Measurements from ENCODE around the gene TSPAN18. TPM values are rescaled to one million over a fixed set of nuclear protein-coding genes. Genes with fewer than 3 reads are reported as not detected.
A peak's percentile ranks its signal among the peaks of the same experiment; 100 is the strongest.

Gene TSPAN18
- total and polyA plus RNA-seq, 2 of the 4 experiments (the other 2 are of a cell fraction) = 0.36 to 1.1 TPM

- no peak overlapping the region for H2BK15ac ChIP-seq (ENCODE audit: low read depth, low read length)
- H3K4me1 ChIP-seq (ENCODE audit: control insufficient read depth, insufficient read depth, low read length) = peaks cover 18% of the 10 kb centered on the region
- no peak overlapping the region for H3K4me3 ChIP-seq (ENCODE audit: insufficient read depth, low read depth, low read length)
- ChIA-PET CTCF (no interaction called here), POLR2A (ENCODE audit: unreplicated experiment) (interaction anchor here (0.7 kb wide), 1 partner anchor 1095 kb away, joined by 3 read pairs; no protein-coding TSS in a partner anchor)
- no peak overlapping the region for H3K4ac ChIP-seq (ENCODE audit: low read depth, low read length)
- H3K4me2 ChIP-seq (ENCODE audit: low read depth, low read length) = no peak overlapping the region
- no peak overlapping the region for H2AK5ac ChIP-seq (ENCODE audit: low read depth, low read length)
- no peak overlapping the region for H4K8ac ChIP-seq (ENCODE audit: low read depth in 2 of 2, low read length in 2 of 2)
- ATAC-seq (ENCODE audit: low read depth) (no peak), DNase-seq (no peak)
- TF ChIP-seq CEBPB (IDR thresholded peaks at IDR 0.05; ENCODE audit: low read depth, low read length) (no peak), CTCF (conservative IDR thresholded peaks at IDR 0.05; ENCODE audit: low read depth, low read length) (no peak), MAZ (IDR thresholded peaks at IDR 0.05; ENCODE audit: borderline replicate concordance, low read depth, low read length) (no peak), RAD21 (IDR thresholded peaks at IDR 0.05; ENCODE audit: low read length) (no peak), FOS (IDR thresholded peaks at IDR 0.05; ENCODE audit: low read depth, low read length) (no peak), ELK1 (IDR thresholded peaks at IDR 0.05; ENCODE audit: borderline replicate concordance, low read depth, low read length) (no peak), POLR2A (IDR thresholded peaks at IDR 0.05; ENCODE audit: low read depth, low read length) (no peak), MXI1 (IDR thresholded peaks at IDR 0.05; ENCODE audit: borderline replicate concordance, low read depth, low read length) (no peak), RCOR1 (IDR thresholded peaks at IDR 0.05; ENCODE audit: insufficient replicate concordance, low read length) (no peak), USF2 (IDR thresholded peaks at IDR 0.05; ENCODE audit: low read depth, low read length) (no peak), SMC3 (IDR thresholded peaks at IDR 0.05; ENCODE audit: low read depth, low read length) (no peak), NFE2L2 (IDR thresholded peaks at IDR 0.05; ENCODE audit: low read depth, low read length) (no peak), RFX5 (IDR thresholded peaks at IDR 0.05; ENCODE audit: low read depth, low read length) (no peak), MAFK (IDR thresholded peaks at IDR 0.05; ENCODE audit: low read depth, low read length) (no peak), BHLHE40 (IDR thresholded peaks at IDR 0.05; ENCODE audit: low read depth, low read length) (no peak), CHD1 (IDR thresholded peaks at IDR 0.05; ENCODE audit: low read depth, low read length) (no peak)
- H3K9me1 ChIP-seq (ENCODE audit: insufficient read depth, low read length) = 0 out of 2 replicates have a peak, but pooled peaks cover 4% of the 10 kb centered on the region
- no peak overlapping the region for H4K91ac ChIP-seq (ENCODE audit: insufficient read depth, low read depth, low read length)
- H4K20me1 ChIP-seq (ENCODE audit: insufficient read depth, low read length) = no peaks in the 10 kb centered on the region
- H3K27ac ChIP-seq (ENCODE audit: insufficient read depth, low read length) = no peak overlapping the region
- no peak overlapping the region for H3K56ac ChIP-seq (ENCODE audit: extremely low read depth, insufficient read depth, low read length)
- BruUV-seq (replicated peaks) = no TSS peak
- no peak overlapping the region for H3K9ac ChIP-seq (ENCODE audit: low read depth, low read length)
- no peak overlapping the region for H2AK9ac ChIP-seq (replicated peaks; ENCODE audit: low read depth, low read length, poor library complexity)
- H3K23ac ChIP-seq (ENCODE audit: low read depth, low read length) = no peak overlapping the region
- H3K36me3 ChIP-seq (ENCODE audit: control insufficient read depth, insufficient read depth, low read length) = no peaks in the 10 kb centered on the region
- H2AFZ ChIP-seq (replicated peaks; ENCODE audit: low read length, poor library complexity) = peak overlapping the region; percentile 13
- dilution Hi-C loops (cut with HindIII; ENCODE audit: low sequenced_read_pairs, unreplicated experiment) = loop anchor here (25.0 kb wide), 1 partner anchor 117 kb away; no protein-coding TSS in a partner anchor
- H3K18ac ChIP-seq (ENCODE audit: low read depth, low read length) = no peak overlapping the region
- no peaks in the 10 kb centered on the region for H3K79me1 ChIP-seq (ENCODE audit: low read depth in 1 of 2, low read length in 2 of 2)
- in situ Hi-C loops (cut with MboI; ENCODE audit: low sequenced_read_pairs) = no loop called here
- H3K27me3 ChIP-seq (ENCODE audit: control insufficient read depth, insufficient read depth, low read length) = peaks cover 3% of the 10 kb centered on the region; the same call in 1 of the 2 replicates
- no peak overlapping the region for H2BK120ac ChIP-seq (ENCODE audit: low read depth, low read length)
- intact Hi-C loops (cut with micrococcal nuclease) = no loop called here
- no CpG with 5 or more reads among the region's 1 CpG for WGBS, 2 experiments (ENCODE audit: extremely low coverage in 2 of 2, insufficient read length in 1 of 2)
- no peak overlapping the region for H2BK5ac ChIP-seq (ENCODE audit: low read depth, low read length, poor library complexity, severe bottlenecking)
- no peaks in the 10 kb centered on the region for H3K9me3 ChIP-seq (ENCODE audit: control insufficient read depth, insufficient read depth, low read length)
- H2BK20ac ChIP-seq (ENCODE audit: low read depth, low read length) = no peak overlapping the region
- H4K5ac ChIP-seq (ENCODE audit: low read depth, low read length) = no peak overlapping the region
- no peak overlapping the region for H3K14ac ChIP-seq (replicated peaks; ENCODE audit: low read depth, low read length)
Observed at GRCh38 chr11:44770401-44770800, 43.6 kb downstream of the TSPAN18 start.

Data from IMR-90 (cell line).